LNCAP (cell line): ENCODE data around the gene OSBPL6.

Source experiments
- CTCF ChIP-seq: fragments of 450-650 bp; IDR thresholded peaks from 2 replicates; pipeline ENCODE4 v1.5.1; 2017; ENCODE audit warnings: mild to moderate bottlenecking

OSBPL6 gene

GRCh38 chr2:178286636-178287035, 92.3 kb downstream of the OSBPL6 start:
- no peak for TF ChIP-seq CTCF

- TF ChIP-seq CTCF: no peak
Observed at GRCh38 chr2:178287652-178288344, 93.5 kb downstream of the OSBPL6 start.

DNA sequence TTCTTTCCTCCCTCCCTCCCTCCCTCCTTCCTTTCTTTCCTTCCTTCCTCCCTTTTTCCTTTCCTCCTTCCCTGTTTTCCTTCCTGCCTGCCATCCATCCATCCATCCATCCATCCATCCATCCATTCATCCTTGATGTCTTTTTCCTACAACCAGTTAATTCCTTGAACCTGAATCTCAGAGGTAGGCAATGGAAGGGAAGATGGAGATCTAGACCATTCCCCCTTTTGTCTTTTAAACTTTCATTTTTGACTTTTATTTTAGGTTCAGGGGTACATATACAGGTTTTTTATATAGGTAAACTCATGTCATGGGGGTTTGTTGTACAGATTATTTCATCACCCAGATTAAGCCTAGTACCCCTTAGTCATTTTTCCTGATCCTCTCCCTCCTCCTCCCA, 97.4 kb downstream of the OSBPL6 start:
- no peak for TF ChIP-seq CTCF

GRCh38 chr2:178292586-178292985, 98.3 kb downstream of the OSBPL6 start:
- TF ChIP-seq CTCF: no peak

DNA sequence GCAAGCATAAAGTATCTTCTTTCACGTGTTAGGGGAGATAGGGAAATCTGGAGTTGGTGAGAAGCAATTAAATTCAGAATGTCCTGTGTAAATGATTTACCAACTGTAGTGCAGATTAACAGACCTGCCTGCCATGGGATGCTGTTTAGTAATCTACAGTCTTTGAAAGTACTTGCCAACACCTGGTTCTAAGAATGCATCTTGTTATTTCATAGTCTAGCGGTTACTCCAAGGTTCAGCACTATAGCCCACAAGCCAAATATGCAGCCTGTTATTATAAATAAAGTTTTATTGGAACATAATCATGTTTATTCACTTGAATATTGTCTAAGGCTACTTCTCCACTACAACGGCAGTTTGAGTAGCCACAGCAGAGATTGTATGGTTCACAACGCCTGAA, 100.8 kb downstream of the OSBPL6 start:
- no peak for TF ChIP-seq CTCF

GRCh38 chr2:178295906-178296305, 101.6 kb downstream of the OSBPL6 start:
- no peak for TF ChIP-seq CTCF

GRCh38 chr2:178296394-178297090, 102.2 kb downstream of the OSBPL6 start:
- TF ChIP-seq CTCF: no peak
